ENCODE data around the gene PALLD.

The PALLD gene

DNA sequence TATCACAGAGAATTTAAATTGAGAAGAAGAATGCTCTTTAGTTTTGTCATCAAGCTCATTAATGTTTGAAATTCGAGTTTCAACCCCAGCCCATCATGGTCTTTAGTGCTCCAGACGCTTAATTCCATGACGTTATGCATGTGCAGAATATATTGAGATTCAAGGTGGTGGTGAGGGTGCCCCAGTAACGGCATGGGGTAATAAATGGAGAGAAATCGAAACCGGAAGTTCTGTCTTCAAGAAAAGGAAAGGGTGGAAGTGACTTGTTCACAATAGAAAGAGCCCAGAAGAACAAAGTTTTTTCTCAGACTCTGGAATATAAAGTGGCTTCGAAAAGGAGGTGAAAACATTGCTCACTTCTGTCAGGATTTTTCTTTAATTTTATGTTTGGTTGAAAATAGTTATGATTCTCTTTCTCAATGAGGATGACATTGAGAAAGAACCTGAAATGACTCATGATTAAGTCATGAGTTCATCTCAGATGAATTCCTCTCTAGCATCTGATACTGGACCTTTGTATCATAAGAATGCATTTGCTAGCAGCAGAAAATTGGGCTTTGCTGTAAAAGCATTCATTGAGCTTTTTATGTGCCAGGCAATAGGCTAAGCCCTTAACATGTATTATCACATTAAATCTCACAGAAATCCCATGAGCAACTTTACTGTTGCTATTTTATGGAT is 15.8 kb upstream of the PALLD start:
- no peaks in the 10 kb centered on the region for H3K36me3 ChIP-seq (replicated peaks; ENCODE audit: insufficient read depth, low read length)
- peak overlapping the region; percentile 73 for H3K4me3 ChIP-seq (ENCODE audit: low read length)
- H2AFZ ChIP-seq (ENCODE audit: low read length), result peak overlapping the region; percentile 94
- peaks cover 5% of the 10 kb centered on the region; the same call in 1 of the 2 replicates for H3K27me3 ChIP-seq (replicated peaks; ENCODE audit: insufficient read depth, low read length)
- DNase-seq, result peak; percentile 55
- no peaks in the 10 kb centered on the region for H3K79me2 ChIP-seq (ENCODE audit: low read length)
- H3K9me2 ChIP-seq (replicated peaks; ENCODE audit: insufficient read depth, low read length), result no peaks in the 10 kb centered on the region
- H3F3A ChIP-seq (ENCODE audit: insufficient read depth, low read length), result peaks cover 3% of the 10 kb centered on the region
- peak overlapping the region; percentile 30; the same call in 1 of the 2 replicates for H3K27ac ChIP-seq (ENCODE audit: low read length)
- H3K4me2 ChIP-seq (ENCODE audit: low read depth, low read length), result peak overlapping the region; percentile 91
- no peaks in the 10 kb centered on the region for H3K9me3 ChIP-seq (replicated peaks; ENCODE audit: insufficient read depth, low read length)
- H3K9ac ChIP-seq (ENCODE audit: low read length), result peak overlapping the region; percentile 30; the same call in 1 of the 2 replicates
- no peaks in the 10 kb centered on the region for H4K20me1 ChIP-seq (ENCODE audit: insufficient read depth, low read length)
- TF ChIP-seq EZH2phosphoT487 (IDR thresholded peaks at IDR 0.05; ENCODE audit: low read length) (no peak), EZH2 (optimal IDR thresholded peaks at IDR 0.05; ENCODE audit: low read depth, low read length) (no peak), CTCF (IDR thresholded peaks at IDR 0.05; ENCODE audit: low read length) (no peak)
- H3K4me1 ChIP-seq (ENCODE audit: low read length), result peaks cover 7% of the 10 kb centered on the region

GRCh38 chr4:168483811-168484210 is 13.0 kb upstream of the PALLD start:
- DNase-seq, result no peak
- H3K4me1 ChIP-seq (ENCODE audit: low read length), result peaks cover 7% of the 10 kb centered on the region
- no peak overlapping the region for H3K4me3 ChIP-seq (ENCODE audit: low read length)
- H3F3A ChIP-seq (ENCODE audit: insufficient read depth, low read length), result peaks cover 3% of the 10 kb centered on the region
- no peak overlapping the region for H3K9ac ChIP-seq (ENCODE audit: low read length)
- no peaks in the 10 kb centered on the region for H3K9me2 ChIP-seq (replicated peaks; ENCODE audit: insufficient read depth, low read length)
- H2AFZ ChIP-seq (ENCODE audit: low read length), result no peak overlapping the region
- H3K79me2 ChIP-seq (ENCODE audit: low read length), result no peaks in the 10 kb centered on the region
- H3K9me3 ChIP-seq (replicated peaks; ENCODE audit: insufficient read depth, low read length), result no peaks in the 10 kb centered on the region
- H3K27ac ChIP-seq (ENCODE audit: low read length), result no peak overlapping the region
- H3K4me2 ChIP-seq (ENCODE audit: low read depth, low read length), result no peak overlapping the region
- H3K36me3 ChIP-seq (replicated peaks; ENCODE audit: insufficient read depth, low read length), result no peaks in the 10 kb centered on the region
- peaks cover 5% of the 10 kb centered on the region; the same call in 1 of the 2 replicates for H3K27me3 ChIP-seq (replicated peaks; ENCODE audit: insufficient read depth, low read length)
- TF ChIP-seq EZH2 (optimal IDR thresholded peaks at IDR 0.05; ENCODE audit: low read depth, low read length), result no peak
- no peak for TF ChIP-seq CTCF (IDR thresholded peaks at IDR 0.05; ENCODE audit: low read length)
- no peak for TF ChIP-seq EZH2phosphoT487 (IDR thresholded peaks at IDR 0.05; ENCODE audit: low read length)
- H4K20me1 ChIP-seq (ENCODE audit: insufficient read depth, low read length), result no peaks in the 10 kb centered on the region

DNA sequence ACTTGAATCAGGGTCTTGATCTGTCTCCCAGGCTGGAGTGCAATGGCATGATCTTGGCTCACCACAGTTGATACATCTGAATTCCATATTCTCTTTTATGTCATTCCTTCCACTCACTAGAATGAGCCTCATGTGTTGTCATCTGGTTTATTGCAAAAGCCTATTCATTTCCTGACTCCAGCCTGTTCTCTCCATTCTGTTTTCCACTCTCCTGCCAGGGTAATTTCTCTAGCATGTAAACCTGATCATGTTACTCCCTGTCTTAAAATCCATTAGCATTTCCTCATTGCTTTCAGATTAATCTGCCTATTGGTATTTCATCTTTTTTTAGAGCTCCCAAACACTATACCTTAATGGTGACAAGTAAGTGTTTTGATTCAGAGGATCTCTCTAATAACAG is 12.2 kb upstream of the PALLD start:
- Histone ChIP-seq H3K4me2 (ENCODE audit: low read depth, low read length) (no peak overlapping the region), H3K79me2 (ENCODE audit: low read length) (no peaks in the 10 kb centered on the region), H3K36me3 (replicated peaks; ENCODE audit: insufficient read depth, low read length) (no peaks in the 10 kb centered on the region), H3K9me2 (replicated peaks; ENCODE audit: insufficient read depth, low read length) (no peaks in the 10 kb centered on the region), H4K20me1 (ENCODE audit: insufficient read depth, low read length) (no peaks in the 10 kb centered on the region), H3F3A (ENCODE audit: insufficient read depth, low read length) (peaks cover 3% of the 10 kb centered on the region), H3K4me3 (ENCODE audit: low read length) (no peak overlapping the region), H3K27ac (ENCODE audit: low read length) (no peak overlapping the region), H3K9ac (ENCODE audit: low read length) (no peak overlapping the region), H3K9me3 (replicated peaks; ENCODE audit: insufficient read depth, low read length) (no peaks in the 10 kb centered on the region), H2AFZ (ENCODE audit: low read length) (no peak overlapping the region), H3K4me1 (ENCODE audit: low read length) (peaks cover 7% of the 10 kb centered on the region), H3K27me3 (replicated peaks; ENCODE audit: insufficient read depth, low read length) (no peaks in the 10 kb centered on the region)
- no peak for DNase-seq
- TF ChIP-seq EZH2phosphoT487 (IDR thresholded peaks at IDR 0.05; ENCODE audit: low read length) (no peak), EZH2 (optimal IDR thresholded peaks at IDR 0.05; ENCODE audit: low read depth, low read length) (no peak), CTCF (IDR thresholded peaks at IDR 0.05; ENCODE audit: low read length) (no peak)
